Activated CD8-positive, alpha-beta memory T cell treated with anti-CD3 and anti-CD28 coated beads, Interleukin-2, amount 10 ng/mL, durations not matched to agents 7 days and 5 days (primary cell): ENCODE measurements around the gene KLK12. TPM values are rescaled to one million over a fixed set of nuclear protein-coding genes. Genes with fewer than 3 reads are reported as not detected.

ENCODE experiments used
- ATAC-seq: fragments of 150-1000 bp; cut with Tn5 transposase; one replicate; pipeline ENCODE4 v1.10.0; 2021; ENCODE audit warnings: moderate library complexity
- CTCF ChIA-PET: fragments of 350-600 bp; sonication (Branson Sonifier 250); formaldehyde crosslinking; loops from one replicate; lab custom pipeline; 2021; ENCODE audit warnings: antibody characterized with exemption; lab: Charles Lee
- DNase-seq: peaks from one replicate; pipeline ENCODE4 v3.0.0-alpha.2; 2020
- H3K27ac Mint-ChIP-seq: one replicate; pipeline ENCODE4 v1.8.0; 2021; ENCODE audit warnings: mild to moderate bottlenecking, mixed read lengths
- H3K27me3 Mint-ChIP-seq: one replicate; pipeline ENCODE4 v1.8.0; 2021; ENCODE audit warnings: mixed read lengths
- H3K36me3 Mint-ChIP-seq: one replicate; pipeline ENCODE4 v1.8.0; 2021; ENCODE audit warnings: mild to moderate bottlenecking, mixed read lengths
- H3K4me1 Mint-ChIP-seq: one replicate; pipeline ENCODE4 v1.8.0; 2021; ENCODE audit warnings: mixed read lengths
- H3K4me3 Mint-ChIP-seq: one replicate; pipeline ENCODE4 v1.8.0; 2021; ENCODE audit warnings: mild to moderate bottlenecking, moderate library complexity, mixed read lengths
- H3K9me3 Mint-ChIP-seq: one replicate; pipeline ENCODE4 v1.8.0; 2022; ENCODE audit warnings: low read depth, mixed read lengths
- total RNA-seq, 2 experiments: library from RNA; stranded (reverse); gene quantifications; one replicate each; pipeline ENCODE4 v1.2.3, GENCODE V29; 2021

Gene KLK12
- total RNA-seq, 2 experiments from 2014 or later, result not detected

DNA sequence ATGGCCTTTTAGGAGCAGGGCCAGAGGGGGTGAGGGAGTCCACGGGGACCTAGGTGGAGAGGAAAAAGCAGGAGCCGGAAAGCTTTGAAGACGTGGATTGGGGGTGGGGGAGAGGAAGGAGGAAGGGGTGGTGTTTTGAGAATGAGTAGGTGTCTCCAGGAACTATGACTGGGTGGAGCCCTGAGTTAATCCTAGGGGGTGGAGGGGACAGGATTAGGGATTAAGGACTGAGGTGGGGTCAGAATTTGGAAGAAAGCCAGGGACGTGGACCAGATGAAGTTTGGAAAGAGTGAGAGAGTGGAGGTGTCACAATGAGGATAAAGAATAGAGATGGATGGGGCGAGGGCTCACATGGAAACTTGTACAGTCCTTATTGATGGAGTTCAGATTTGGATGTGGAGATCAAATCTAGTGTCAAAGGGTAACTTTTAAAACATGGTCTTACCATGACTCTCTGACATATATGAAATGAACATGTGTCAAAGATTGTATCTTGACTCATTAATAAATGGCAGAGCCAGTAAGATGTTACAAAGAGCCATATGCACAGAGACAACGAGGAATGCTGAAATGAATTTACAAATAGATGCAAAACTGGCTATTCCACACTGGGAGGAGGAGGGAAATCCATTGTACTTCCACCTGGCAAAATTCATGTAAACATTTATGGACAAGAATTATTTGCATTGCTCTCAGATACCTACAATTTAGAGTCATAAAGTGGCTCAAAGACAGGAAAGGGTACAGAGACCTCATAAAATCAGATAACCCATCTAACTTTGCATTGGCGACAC, 31.8 kb upstream of the KLK12 start:
- no peaks in the 10 kb centered on the region for H3K9me3 Mint-ChIP-seq
- no peak overlapping the region for H3K4me3 Mint-ChIP-seq
- CTCF ChIA-PET, result no interaction called here
- no peaks in the 10 kb centered on the region for H3K36me3 Mint-ChIP-seq
- H3K4me1 Mint-ChIP-seq, result peaks cover 1% of the 10 kb centered on the region
- H3K27me3 Mint-ChIP-seq, result peaks cover 27% of the 10 kb centered on the region
- H3K27ac Mint-ChIP-seq, result no peak overlapping the region
- DNase-seq (no peak), ATAC-seq (no peak)

DNA sequence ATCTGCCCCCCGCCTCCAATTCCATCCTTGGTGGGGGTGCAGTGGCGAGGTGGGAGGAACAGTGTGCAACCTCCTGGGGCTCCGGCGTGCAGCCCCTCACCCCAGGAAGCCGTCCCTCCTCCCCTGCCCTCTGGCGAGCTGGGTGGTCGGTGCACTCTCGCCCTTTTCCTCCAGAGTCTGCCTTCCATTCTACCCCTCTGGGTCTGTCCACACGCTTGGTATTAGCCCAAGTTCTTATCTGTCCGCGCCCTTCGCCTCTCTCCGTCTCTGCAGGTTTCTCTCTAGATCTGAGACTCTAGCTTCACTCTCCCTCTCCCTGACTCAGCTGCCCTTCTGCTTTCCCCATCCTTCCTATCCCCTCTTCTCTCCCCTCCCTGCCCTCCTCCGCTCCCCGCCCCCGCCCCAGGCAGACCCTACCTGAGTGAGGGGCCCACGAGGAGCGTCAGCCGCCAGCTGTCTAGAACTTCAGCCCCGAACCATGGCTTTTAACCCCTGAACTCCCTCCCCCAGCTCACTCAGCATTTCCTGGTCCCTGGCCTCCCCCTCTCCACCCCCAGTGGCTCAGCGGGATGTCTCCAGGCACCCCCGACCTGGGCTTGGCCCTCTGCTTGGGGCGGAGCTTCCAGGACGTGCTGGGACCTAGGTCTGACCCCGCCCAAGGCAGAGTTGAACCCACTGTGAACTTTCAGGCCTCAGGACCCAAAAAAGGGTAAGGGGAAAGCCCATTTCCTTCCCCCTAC, 30.6 kb upstream of the KLK12 start:
- H3K27ac Mint-ChIP-seq, result no peak overlapping the region
- CTCF ChIA-PET, result no interaction called here
- H3K27me3 Mint-ChIP-seq, result peaks cover 35% of the 10 kb centered on the region
- H3K9me3 Mint-ChIP-seq, result no peaks in the 10 kb centered on the region
- H3K4me3 Mint-ChIP-seq, result no peak overlapping the region
- no peaks in the 10 kb centered on the region for H3K36me3 Mint-ChIP-seq
- no peak for DNase-seq
- ATAC-seq, result no peak
- peaks cover 1% of the 10 kb centered on the region for H3K4me1 Mint-ChIP-seq

DNA sequence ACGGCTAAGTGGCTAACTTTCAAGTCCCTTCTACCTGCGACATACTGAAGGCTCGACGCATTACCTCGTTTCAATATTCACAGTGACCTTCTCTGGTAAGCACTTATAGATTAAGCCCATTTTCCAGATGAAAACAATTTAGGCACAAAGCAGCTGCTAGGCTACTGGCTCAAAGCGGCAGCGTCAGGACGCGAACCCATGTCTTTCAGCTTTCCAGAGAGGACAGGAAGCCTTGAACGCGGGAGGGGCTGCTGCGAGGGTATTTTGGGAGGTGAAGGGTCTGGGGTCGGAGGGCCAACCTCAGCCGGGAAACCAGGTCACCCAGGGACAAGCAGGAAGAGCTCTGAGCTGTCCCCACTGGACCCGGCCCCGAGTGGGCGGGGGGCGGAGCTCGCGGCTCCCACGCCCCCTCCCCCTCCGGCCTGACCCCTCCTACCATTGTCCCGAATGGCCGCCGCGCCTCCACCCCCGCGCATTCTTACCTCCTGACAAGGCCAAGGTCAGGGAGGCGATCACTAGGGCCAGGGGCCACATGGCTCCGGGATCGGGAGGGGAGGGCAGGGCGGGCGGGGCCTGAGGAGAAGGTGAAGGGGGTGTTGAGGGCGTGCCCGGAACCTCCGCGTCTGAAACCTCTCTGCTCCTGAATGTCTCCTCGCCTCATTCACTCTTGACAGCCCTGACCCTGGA, 29.9 kb upstream of the KLK12 start, which contains the start of gene KLK13:
Gene KLK13 (minus strand): TSS at position 559 of the 687 bp plus-strand sequence. CDS start 25 bp downstream, at position 534.
- CTCF ChIA-PET, result no interaction called here
- Mint-ChIP-seq H3K4me1 (peaks cover 1% of the 10 kb centered on the region), H3K36me3 (no peaks in the 10 kb centered on the region), H3K27me3 (peaks cover 35% of the 10 kb centered on the region), H3K27ac (no peak within 1 kb of the TSS), H3K9me3 (no peaks in the 10 kb centered on the region), H3K4me3 (no peak within 1 kb of the TSS)
- no peak for DNase-seq
- ATAC-seq, result no peak

DNA sequence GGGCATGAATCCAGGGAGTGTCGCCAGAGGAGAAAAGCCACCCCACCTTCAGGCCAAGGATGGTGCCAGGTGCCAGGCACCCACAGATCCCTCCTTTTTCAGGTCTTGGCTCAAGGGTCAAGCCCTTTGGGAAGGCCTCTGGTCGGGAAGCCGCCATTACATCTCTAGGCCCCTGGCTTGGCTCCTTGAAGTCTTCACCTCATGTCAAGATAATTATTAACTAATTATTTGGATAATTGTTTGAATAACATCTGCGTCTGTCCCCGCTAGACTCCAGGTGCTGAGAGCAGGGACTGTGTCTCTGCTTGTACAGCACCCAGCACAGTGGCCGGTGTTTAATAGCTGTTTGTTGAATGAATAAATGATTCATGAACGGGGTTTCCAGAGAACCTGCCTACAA, 28.9 kb upstream of the KLK12 start:
- Mint-ChIP-seq H3K36me3 (no peaks in the 10 kb centered on the region), H3K9me3 (no peaks in the 10 kb centered on the region), H3K27ac (no peak overlapping the region), H3K27me3 (peaks cover 38% of the 10 kb centered on the region), H3K4me3 (no peak overlapping the region), H3K4me1 (peaks cover 1% of the 10 kb centered on the region)
- CTCF ChIA-PET, result interaction anchor here (1.4 kb wide), 1 partner anchor 11 kb away, joined by 3 read pairs; no protein-coding TSS in a partner anchor
- DNase-seq (no peak), ATAC-seq (no peak)

DNA sequence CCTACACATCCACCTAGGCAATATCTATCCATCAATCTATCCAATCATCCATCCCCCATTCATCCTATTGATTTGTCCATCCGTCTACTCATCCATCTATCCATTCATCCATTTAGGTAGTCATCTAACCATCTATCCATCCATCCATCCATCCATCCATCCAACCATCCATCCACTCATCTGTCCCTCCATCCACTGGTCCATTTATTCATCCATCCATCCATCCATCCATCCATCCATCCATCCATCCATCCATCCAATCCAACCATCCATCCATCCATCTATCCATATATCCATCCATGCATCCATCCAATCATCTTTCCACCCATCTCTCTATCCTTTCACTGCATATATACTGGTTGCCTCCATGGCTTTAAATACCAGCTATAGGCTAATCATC, 26.2 kb upstream of the KLK12 start:
- CTCF ChIA-PET, result no interaction called here
- Mint-ChIP-seq H3K27me3 (peaks cover 36% of the 10 kb centered on the region), H3K4me1 (peaks cover 1% of the 10 kb centered on the region), H3K27ac (no peak overlapping the region), H3K36me3 (no peaks in the 10 kb centered on the region), H3K9me3 (no peaks in the 10 kb centered on the region), H3K4me3 (no peak overlapping the region)
- no peak for ATAC-seq
- DNase-seq, result no peak

DNA sequence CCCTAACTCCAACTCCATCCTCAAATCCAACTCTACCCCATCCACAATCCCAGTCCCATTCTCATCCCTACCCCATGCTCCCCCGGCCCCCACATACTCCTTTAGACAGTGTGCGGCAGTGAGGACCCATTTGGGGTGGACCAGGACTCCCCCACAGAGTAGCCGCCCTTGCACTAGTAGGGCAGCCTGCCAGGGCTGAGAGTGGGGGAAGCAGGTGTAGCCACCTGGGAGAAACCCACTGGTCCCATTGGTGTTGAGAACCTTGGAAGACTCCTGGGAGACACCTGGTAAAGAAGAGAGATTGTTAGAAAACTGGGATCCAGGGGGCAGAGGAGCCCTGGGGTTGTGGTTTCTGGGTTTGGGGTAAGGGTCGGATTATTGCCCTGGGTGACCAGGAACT, 25.5 kb upstream of the KLK12 start:
- CTCF ChIA-PET, result no interaction called here
- DNase-seq, result no peak
- Mint-ChIP-seq H3K27me3 (peaks cover 32% of the 10 kb centered on the region), H3K27ac (no peak overlapping the region), H3K4me1 (peaks cover 1% of the 10 kb centered on the region), H3K4me3 (no peak overlapping the region), H3K9me3 (no peaks in the 10 kb centered on the region), H3K36me3 (no peaks in the 10 kb centered on the region)
- no peak for ATAC-seq

DNA sequence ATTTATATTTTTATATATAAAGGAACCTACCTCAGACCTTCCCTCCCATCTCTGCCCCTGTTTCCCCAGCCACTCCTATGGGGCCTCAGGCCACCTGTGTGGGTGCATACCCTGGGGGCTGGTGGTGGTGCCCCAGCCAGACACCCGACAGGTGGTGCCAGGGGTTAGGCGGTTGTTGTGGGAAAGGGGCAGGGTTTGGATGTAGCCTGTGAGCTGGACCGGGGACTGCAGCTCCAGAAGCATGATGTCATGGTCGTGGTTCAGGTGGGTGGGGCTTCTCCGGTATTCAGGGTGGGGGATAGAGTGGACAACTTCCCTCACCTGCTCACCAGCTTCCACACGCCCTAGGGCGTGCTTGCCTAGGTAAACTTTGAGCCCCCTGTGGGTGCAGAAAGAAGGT, 24.9 kb upstream of the KLK12 start:
- Mint-ChIP-seq H3K4me1 (no peaks in the 10 kb centered on the region), H3K27ac (no peak overlapping the region), H3K4me3 (no peak overlapping the region), H3K36me3 (no peaks in the 10 kb centered on the region), H3K9me3 (no peaks in the 10 kb centered on the region), H3K27me3 (peaks cover 29% of the 10 kb centered on the region)
- ATAC-seq (no peak), DNase-seq (no peak)
- CTCF ChIA-PET, result no interaction called here

DNA sequence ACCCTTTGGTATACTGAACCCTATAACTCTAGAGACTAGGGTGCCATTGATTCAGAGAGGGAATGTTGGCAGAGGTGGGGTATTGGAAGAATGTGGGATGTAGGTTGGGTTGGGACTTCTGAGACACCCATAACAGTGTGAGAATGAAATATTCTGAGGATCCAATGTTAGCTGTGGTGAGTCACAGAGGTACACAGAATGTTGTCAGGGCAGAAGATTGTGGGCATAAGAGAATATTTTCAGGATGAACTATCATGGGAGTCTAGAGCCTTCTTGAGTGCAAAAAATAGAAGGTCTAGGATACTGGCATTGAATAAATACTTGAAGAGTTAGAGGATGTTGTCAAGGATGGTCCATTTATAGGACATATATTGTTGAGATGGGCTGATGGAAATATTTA, 21.1 kb upstream of the KLK12 start:
- H3K27me3 Mint-ChIP-seq, result peaks cover 26% of the 10 kb centered on the region
- no peak for ATAC-seq
- no peaks in the 10 kb centered on the region for H3K4me1 Mint-ChIP-seq
- CTCF ChIA-PET, result no interaction called here
- no peak for DNase-seq
- H3K36me3 Mint-ChIP-seq, result no peaks in the 10 kb centered on the region
- H3K4me3 Mint-ChIP-seq, result no peak overlapping the region
- H3K9me3 Mint-ChIP-seq, result no peaks in the 10 kb centered on the region
- H3K27ac Mint-ChIP-seq, result no peak overlapping the region

DNA sequence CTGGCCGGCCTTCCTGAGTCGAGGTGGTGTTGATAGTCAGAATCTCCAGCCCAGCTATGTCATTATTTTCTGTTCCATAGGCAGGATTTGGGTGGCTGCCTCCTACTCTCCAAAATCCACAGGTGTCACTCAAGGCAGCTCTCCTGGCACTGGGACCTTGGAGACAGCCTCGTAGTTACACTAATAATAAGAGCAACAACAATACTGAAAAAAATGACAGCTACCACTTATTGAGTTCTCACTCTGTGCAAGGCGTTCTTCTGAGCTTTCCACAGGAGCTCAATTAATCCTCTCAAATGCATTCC, 12.2 kb upstream of the KLK12 start:
- Mint-ChIP-seq H3K27me3 (peaks cover 18% of the 10 kb centered on the region), H3K27ac (no peak overlapping the region), H3K4me3 (no peak overlapping the region), H3K36me3 (no peaks in the 10 kb centered on the region), H3K4me1 (no peaks in the 10 kb centered on the region), H3K9me3 (no peaks in the 10 kb centered on the region)
- CTCF ChIA-PET, result no interaction called here
- DNase-seq (no peak), ATAC-seq (no peak)

DNA sequence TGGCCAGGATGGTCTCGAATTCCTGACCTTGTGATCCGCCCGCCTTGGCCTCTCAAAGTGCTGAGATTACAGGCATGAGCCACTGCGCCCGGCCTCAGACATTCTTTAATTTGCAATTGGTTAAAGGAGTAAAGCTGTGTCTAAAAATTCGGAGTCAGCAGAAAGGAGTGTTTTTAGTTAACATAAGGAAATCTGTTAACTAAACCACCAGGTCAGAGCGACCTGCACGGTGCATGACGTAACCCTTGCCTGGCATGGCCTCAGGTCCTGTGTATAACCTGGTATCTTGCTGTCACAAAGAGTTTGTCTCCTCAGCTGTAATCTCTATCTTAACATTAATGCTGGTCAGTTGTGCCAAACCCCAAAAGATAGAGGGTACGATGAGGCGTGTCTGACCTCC, 9.5 kb upstream of the KLK12 start:
- Mint-ChIP-seq H3K36me3 (no peaks in the 10 kb centered on the region), H3K27me3 (peaks cover 18% of the 10 kb centered on the region), H3K4me1 (no peaks in the 10 kb centered on the region), H3K4me3 (no peak overlapping the region), H3K9me3 (no peaks in the 10 kb centered on the region), H3K27ac (no peak overlapping the region)
- DNase-seq, result no peak
- no peak for ATAC-seq
- CTCF ChIA-PET, result no interaction called here

DNA sequence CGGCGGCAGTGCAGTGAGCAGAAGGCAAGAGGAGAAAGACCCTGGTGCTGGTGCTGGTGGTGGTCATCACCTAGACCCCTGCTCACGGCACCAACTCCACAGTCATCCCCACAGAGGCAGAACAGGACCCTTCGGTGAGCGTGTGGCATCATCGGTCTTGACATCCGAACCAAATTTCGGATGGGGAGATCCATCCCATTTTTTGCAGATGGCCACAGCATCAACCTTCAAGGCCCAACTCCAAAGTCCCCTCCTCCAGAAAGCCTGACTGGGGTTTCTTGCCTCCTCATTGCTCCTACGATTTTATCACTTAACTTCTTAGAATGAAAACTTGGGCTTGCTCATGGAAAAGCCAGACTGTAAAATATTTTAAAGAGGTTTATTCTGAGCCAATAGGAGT, 8.7 kb upstream of the KLK12 start:
- CTCF ChIA-PET, result no interaction called here
- Mint-ChIP-seq H3K27me3 (peaks cover 16% of the 10 kb centered on the region), H3K4me3 (no peak overlapping the region), H3K9me3 (no peaks in the 10 kb centered on the region), H3K4me1 (no peaks in the 10 kb centered on the region), H3K27ac (no peak overlapping the region), H3K36me3 (no peaks in the 10 kb centered on the region)
- ATAC-seq (no peak), DNase-seq (no peak)

DNA sequence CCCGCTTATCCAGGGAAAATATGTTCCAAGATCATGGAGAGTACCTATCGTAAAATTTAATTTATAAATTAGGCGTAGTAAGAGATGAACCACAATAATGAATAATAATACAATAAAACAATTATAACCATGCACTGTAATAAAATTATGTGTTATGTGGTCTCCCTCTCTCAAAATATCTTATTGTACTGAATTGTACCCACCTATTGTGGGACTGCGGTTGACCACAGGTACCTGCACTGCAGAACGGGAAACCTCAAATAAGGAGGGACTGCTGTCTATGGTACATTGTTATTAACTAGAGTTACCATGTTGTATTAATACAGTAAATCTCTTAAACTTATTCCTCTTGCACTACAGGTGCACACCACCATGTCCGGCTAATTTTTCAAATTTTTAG, 5.3 kb upstream of the KLK12 start:
- Mint-ChIP-seq H3K4me3 (no peak overlapping the region), H3K36me3 (no peaks in the 10 kb centered on the region), H3K27me3 (peaks cover 2% of the 10 kb centered on the region), H3K27ac (no peak overlapping the region), H3K4me1 (no peaks in the 10 kb centered on the region), H3K9me3 (no peaks in the 10 kb centered on the region)
- CTCF ChIA-PET, result no interaction called here
- DNase-seq, result no peak
- no peak for ATAC-seq

DNA sequence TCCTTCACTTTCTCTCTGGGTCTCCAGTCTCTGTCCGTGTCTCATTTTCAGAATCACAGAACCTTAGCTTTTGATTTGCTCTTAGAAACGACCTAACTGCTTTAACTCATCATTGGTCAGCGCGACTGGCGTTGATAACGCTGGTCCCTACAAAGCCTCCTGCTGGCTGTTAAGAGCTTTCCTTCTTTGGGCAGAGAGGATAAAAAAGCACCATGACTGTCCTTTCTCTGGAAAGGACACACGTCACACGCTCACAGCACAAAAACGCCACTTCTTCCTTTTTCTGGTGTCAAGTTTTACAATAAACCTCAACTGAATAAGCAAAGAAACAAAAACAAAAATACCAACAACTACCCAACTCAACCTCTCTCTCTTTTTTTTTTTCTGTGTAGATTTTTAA, 1.7 kb upstream of the KLK12 start:
- no peaks in the 10 kb centered on the region for H3K4me1 Mint-ChIP-seq

DNA sequence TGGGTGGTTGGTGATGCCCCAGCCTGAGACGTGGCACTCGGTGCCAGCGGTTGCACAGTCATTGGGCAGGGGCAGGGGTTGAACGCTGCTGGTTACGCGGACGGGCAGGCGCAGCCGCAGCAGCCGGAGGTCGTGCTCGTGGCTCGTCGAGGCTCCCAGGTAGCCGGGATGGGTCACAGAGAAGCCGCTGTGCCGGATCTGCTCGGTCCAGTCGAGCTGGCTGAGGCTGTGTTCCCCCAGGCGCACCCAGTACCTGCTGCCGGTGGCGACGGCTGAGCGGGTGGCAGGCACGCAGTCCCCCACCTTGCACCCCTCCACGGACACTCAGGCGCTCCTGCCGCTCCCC, 2.9 kb downstream of the KLK12 start:
- DNase-seq, result no peak
- H3K4me1 Mint-ChIP-seq, result no peaks in the 10 kb centered on the region
- CTCF ChIA-PET, result no interaction called here
- no peak for ATAC-seq
- H3K9me3 Mint-ChIP-seq, result no peaks in the 10 kb centered on the region
- H3K27ac Mint-ChIP-seq, result no peak overlapping the region
- H3K4me3 Mint-ChIP-seq, result no peak overlapping the region
- peaks cover 3% of the 10 kb centered on the region for H3K27me3 Mint-ChIP-seq
- H3K36me3 Mint-ChIP-seq, result no peaks in the 10 kb centered on the region

More for the DNA sequence above, 1.7 kb upstream of the KLK12 start:
- no peak overlapping the region for H3K4me3 Mint-ChIP-seq
- H3K27ac Mint-ChIP-seq, result no peak overlapping the region
- CTCF ChIA-PET, result interaction anchor here (0.7 kb wide), 1 partner anchor 191 kb away, joined by 3 read pairs; no protein-coding TSS in a partner anchor
- peaks cover 2% of the 10 kb centered on the region for H3K27me3 Mint-ChIP-seq
- no peak for DNase-seq
- no peak for ATAC-seq
- H3K36me3 Mint-ChIP-seq, result no peaks in the 10 kb centered on the region
- H3K9me3 Mint-ChIP-seq, result no peaks in the 10 kb centered on the region
